Measurements from ENCODE around the gene LSM10.

LSM10 gene

DNA sequence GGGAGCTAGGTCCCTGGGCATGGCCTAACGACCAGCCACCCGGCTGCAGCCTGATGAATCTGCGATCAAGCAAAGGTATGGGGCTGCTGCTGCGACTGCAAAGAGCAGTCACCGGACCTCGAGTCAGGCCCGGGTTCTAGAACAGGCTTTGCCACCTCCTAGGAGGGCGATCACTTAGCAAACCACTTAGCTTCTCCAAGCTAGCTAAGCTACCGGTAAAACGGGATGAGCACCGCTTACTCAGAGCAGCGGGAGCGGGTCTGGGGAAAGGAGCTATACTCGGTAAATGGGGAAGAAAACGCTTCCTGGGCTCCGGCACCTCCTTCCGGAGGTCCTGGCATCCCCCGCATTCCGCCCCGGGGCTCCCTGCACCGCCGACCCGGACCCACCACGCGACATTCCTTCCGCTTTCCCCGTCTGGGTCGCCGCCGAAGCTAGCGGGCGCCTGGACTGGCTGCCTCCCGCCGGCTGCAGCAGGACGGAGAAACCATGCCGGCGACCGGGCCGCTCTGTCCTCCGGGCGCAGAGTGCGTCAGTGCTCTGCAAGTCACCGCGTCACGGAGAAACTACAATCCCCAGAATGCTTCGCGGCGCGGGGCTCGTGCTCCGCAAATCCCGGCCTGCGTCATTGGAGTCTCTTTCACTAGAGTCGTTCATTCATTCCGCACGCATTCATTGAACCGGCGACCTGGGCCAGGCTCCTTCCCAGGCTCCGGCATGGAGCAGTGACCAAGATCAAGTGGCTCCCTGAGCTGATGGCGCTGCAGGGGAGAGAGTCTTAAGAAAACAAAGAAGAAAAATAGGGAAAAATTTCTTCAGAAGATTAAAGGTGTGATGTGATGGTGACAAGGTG lies at the start of gene LSM10:
TSS of gene LSM10 (minus strand) at position 531 of the 853 bp plus-strand sequence. CDS start 3,779 bp downstream, outside the sequence.
- Histone ChIP-seq H3K27me3 (ENCODE audit: control insufficient read depth, insufficient read depth, low read length) (no peaks in the 10 kb centered on the region), H3K9me3 (ENCODE audit: control insufficient read depth, insufficient read depth, low read length) (no peaks in the 10 kb centered on the region), H3K4me1 (ENCODE audit: control insufficient read depth, insufficient read depth, low read length) (peaks cover 4% of the 10 kb centered on the region; the same call in 1 of the 2 replicates), H3K36me3 (ENCODE audit: control insufficient read depth, insufficient read depth, low read length) (peaks cover 17% of the 10 kb centered on the region), H3K4me3 (ENCODE audit: low read depth, low read length) (peak within 1 kb of the TSS; percentile 81), H3K27ac (ENCODE audit: low read depth, low read length) (peak within 1 kb of the TSS; percentile 86), H3K9ac (ENCODE audit: low read depth, low read length) (peak within 1 kb of the TSS; percentile 80)

DNA sequence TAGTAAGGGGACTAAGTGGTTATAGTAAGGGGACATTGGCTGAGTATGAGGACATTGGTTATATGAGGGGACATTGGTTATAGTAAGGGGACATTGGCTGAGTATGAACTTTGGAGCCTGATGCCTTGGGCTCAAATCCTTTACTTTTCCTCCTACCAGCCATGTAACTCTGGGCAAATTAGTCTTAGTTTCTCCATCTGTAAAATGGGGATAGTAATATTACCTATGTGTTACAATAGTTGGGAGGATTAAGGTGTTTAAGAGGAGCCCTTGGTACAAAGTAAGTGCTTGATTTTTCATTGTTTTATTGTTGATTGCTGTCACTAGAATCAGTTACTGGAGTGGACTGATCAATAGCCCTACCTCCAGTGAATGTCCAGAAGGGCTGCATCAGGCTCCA lies 49.7 kb upstream of the LSM10 start:
- Histone ChIP-seq H3K9me3 (ENCODE audit: control insufficient read depth, insufficient read depth, low read length) (no peaks in the 10 kb centered on the region), H3K36me3 (ENCODE audit: control insufficient read depth, insufficient read depth, low read length) (no peaks in the 10 kb centered on the region), H3K27ac (ENCODE audit: low read depth, low read length) (no peak overlapping the region), H3K9ac (ENCODE audit: low read depth, low read length) (no peak overlapping the region), H3K4me3 (ENCODE audit: low read depth, low read length) (no peak overlapping the region), H3K4me1 (ENCODE audit: control insufficient read depth, insufficient read depth, low read length) (peaks cover 6% of the 10 kb centered on the region), H3K27me3 (ENCODE audit: control insufficient read depth, insufficient read depth, low read length) (no peaks in the 10 kb centered on the region)

DNA sequence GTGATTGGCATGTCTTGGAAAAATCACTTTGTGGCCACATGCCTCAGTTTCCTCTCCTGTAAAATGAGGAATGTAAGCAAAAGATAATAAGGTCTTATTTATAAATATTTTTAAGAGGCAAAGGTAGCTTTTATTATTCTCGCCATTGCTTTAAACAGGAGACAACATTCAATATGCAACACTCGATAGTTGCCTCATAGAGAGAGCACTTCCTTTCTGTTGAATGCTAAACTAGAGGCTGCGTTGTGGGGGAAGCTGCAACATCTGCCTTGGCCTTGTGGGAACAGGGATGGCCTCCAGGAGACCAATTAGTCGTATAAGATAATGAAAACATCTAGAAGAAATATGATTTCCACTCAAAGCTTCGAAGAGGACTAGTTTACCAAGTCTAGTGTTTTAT lies 49.0 kb upstream of the LSM10 start:
- Histone ChIP-seq H3K4me1 (ENCODE audit: control insufficient read depth, insufficient read depth, low read length) (peaks cover 6% of the 10 kb centered on the region), H3K9ac (ENCODE audit: low read depth, low read length) (no peak overlapping the region), H3K27ac (ENCODE audit: low read depth, low read length) (no peak overlapping the region), H3K9me3 (ENCODE audit: control insufficient read depth, insufficient read depth, low read length) (no peaks in the 10 kb centered on the region), H3K27me3 (ENCODE audit: control insufficient read depth, insufficient read depth, low read length) (no peaks in the 10 kb centered on the region), H3K36me3 (ENCODE audit: control insufficient read depth, insufficient read depth, low read length) (no peaks in the 10 kb centered on the region), H3K4me3 (ENCODE audit: low read depth, low read length) (no peak overlapping the region)

DNA sequence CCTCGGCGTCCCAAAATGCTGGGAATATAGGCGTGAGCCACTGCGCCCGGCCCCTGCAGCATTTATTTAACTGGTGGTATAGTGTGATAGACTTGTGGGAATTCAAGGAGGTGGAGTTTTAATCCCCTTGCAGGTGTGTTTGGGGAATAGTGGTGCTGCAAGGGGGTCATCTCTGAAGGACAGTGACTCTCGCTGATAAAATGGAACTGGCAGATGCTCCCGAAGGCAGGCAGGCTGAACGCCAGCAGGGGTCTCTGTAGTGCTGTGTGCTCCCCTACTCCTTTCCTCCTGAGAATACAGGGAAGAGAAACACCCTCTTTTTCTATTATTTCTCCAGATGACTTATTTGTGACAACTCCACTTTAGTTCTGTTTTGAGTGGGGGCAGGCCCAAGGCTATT lies 48.6 kb upstream of the LSM10 start:
- Histone ChIP-seq H3K4me1 (ENCODE audit: control insufficient read depth, insufficient read depth, low read length) (peaks cover 6% of the 10 kb centered on the region), H3K4me3 (ENCODE audit: low read depth, low read length) (no peak overlapping the region), H3K27me3 (ENCODE audit: control insufficient read depth, insufficient read depth, low read length) (no peaks in the 10 kb centered on the region), H3K9me3 (ENCODE audit: control insufficient read depth, insufficient read depth, low read length) (no peaks in the 10 kb centered on the region), H3K36me3 (ENCODE audit: control insufficient read depth, insufficient read depth, low read length) (no peaks in the 10 kb centered on the region), H3K9ac (ENCODE audit: low read depth, low read length) (no peak overlapping the region), H3K27ac (ENCODE audit: low read depth, low read length) (no peak overlapping the region)

DNA sequence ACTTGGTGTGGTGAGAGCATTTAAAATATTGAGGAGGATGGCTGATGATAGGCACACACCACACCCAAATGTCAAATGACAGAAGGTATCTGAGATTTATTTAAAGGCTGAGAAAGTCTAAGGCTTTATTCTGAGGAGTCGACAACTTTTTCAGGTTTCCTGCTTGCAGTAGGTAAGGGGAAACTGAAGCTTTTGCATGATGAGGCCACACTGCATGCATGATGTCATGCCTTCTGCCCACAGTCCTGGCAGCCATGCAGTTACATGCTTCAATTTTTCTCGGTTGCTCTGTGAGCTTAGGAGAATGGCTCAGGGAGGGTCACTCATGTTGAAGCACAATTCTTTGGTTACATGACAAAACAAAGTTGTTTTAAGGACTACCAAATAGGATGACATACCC lies 45.6 kb upstream of the LSM10 start:
- Histone ChIP-seq H3K27ac (ENCODE audit: low read depth, low read length) (no peak overlapping the region), H3K4me1 (ENCODE audit: control insufficient read depth, insufficient read depth, low read length) (peaks cover 9% of the 10 kb centered on the region), H3K36me3 (ENCODE audit: control insufficient read depth, insufficient read depth, low read length) (no peaks in the 10 kb centered on the region), H3K9me3 (ENCODE audit: control insufficient read depth, insufficient read depth, low read length) (no peaks in the 10 kb centered on the region), H3K4me3 (ENCODE audit: low read depth, low read length) (no peak overlapping the region), H3K27me3 (ENCODE audit: control insufficient read depth, insufficient read depth, low read length) (no peaks in the 10 kb centered on the region), H3K9ac (ENCODE audit: low read depth, low read length) (no peak overlapping the region)

DNA sequence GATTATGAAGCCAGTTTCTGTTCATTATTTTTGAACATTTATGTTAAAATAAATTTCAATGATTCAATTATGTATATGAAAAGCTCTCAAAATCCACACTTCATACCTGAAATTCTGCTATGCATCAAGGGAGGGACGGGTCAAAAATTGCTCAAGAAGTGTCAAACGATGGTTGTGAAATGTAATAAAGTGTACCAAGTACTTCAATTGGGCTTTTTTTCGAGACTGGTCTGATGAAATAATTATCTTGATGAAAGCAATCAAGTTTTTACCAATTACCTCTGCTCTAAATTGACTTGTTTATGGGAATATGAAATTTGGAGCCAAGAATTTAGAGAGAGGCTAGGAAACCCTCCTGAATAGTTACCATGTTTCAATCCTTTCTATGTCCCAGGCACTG lies 44.6 kb upstream of the LSM10 start:
- H3K27me3 ChIP-seq (ENCODE audit: control insufficient read depth, insufficient read depth, low read length): no peaks in the 10 kb centered on the region
- no peak overlapping the region for H3K9ac ChIP-seq (ENCODE audit: low read depth, low read length)
- H3K4me1 ChIP-seq (ENCODE audit: control insufficient read depth, insufficient read depth, low read length): peaks cover 9% of the 10 kb centered on the region
- no peaks in the 10 kb centered on the region for H3K36me3 ChIP-seq (ENCODE audit: control insufficient read depth, insufficient read depth, low read length)
- H3K27ac ChIP-seq (ENCODE audit: low read depth, low read length): no peak overlapping the region
- H3K9me3 ChIP-seq (ENCODE audit: control insufficient read depth, insufficient read depth, low read length): no peaks in the 10 kb centered on the region
- no peak overlapping the region for H3K4me3 ChIP-seq (ENCODE audit: low read depth, low read length)

DNA sequence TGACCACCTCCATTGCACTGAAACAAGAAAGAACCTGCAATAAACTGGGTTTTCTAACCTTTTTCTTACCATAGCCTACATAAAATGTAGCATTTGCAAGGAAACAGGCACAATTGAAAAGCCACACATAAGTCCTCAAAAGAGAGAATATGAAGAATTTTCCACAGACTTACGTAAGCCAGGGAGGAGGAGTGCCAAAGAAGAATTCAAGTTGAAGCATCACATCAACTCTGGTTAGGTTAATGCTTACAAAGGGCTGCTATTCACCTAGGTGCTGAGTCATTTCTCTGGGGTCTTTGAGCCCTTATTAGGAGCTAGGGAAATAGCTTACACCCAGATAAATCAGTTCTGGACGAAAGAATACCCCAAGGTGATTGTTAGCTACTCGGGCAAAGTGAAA lies 42.9 kb upstream of the LSM10 start:
- Histone ChIP-seq H3K9me3 (ENCODE audit: control insufficient read depth, insufficient read depth, low read length) (no peaks in the 10 kb centered on the region), H3K27ac (ENCODE audit: low read depth, low read length) (no peak overlapping the region), H3K27me3 (ENCODE audit: control insufficient read depth, insufficient read depth, low read length) (no peaks in the 10 kb centered on the region), H3K4me1 (ENCODE audit: control insufficient read depth, insufficient read depth, low read length) (peaks cover 6% of the 10 kb centered on the region), H3K4me3 (ENCODE audit: low read depth, low read length) (no peak overlapping the region), H3K9ac (ENCODE audit: low read depth, low read length) (no peak overlapping the region), H3K36me3 (ENCODE audit: control insufficient read depth, insufficient read depth, low read length) (no peaks in the 10 kb centered on the region)

DNA sequence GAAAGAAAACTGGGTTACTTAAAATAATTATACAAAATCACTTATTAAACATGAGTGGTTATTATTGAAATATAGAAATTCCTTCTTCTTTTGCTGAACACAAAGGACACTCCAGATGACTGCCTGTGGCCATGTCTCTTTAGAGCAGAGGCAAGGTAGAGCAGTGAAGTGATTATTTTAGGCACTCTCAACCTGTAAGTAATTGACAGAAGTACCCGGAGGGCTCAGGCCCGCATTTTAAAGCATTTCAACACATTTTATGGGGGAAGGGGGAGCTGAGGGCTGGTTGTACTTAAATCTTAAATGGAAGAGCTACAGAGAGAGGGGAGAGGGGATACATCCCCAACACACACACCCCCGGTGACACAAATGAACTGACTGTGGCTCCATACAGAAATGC lies 42.3 kb upstream of the LSM10 start:
- Histone ChIP-seq H3K4me3 (ENCODE audit: low read depth, low read length) (no peak overlapping the region), H3K4me1 (ENCODE audit: control insufficient read depth, insufficient read depth, low read length) (peaks cover 6% of the 10 kb centered on the region), H3K27me3 (ENCODE audit: control insufficient read depth, insufficient read depth, low read length) (no peaks in the 10 kb centered on the region), H3K36me3 (ENCODE audit: control insufficient read depth, insufficient read depth, low read length) (no peaks in the 10 kb centered on the region), H3K9ac (ENCODE audit: low read depth, low read length) (no peak overlapping the region), H3K27ac (ENCODE audit: low read depth, low read length) (no peak overlapping the region), H3K9me3 (ENCODE audit: control insufficient read depth, insufficient read depth, low read length) (no peaks in the 10 kb centered on the region)

DNA sequence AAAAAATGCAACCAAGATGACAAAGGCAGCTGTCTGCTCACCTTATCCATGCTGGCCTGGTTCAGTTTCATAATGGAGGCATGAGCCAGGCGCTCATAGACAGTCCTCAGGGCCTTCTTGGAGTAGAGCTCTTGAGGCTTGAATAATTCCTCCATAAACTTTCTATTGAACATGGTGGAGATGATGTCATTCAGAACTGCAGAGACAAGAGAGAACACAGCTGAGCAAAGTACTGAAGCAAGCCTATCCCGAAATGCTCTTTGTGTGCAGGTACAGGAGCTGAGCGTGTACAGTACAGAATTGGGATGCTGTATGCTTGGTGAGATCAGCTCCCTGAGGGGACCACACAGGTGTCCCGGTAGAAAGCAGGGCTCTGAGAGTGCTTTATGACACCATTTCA lies 41.0 kb upstream of the LSM10 start:
- Histone ChIP-seq H3K9ac (ENCODE audit: low read depth, low read length) (no peak overlapping the region), H3K27ac (ENCODE audit: low read depth, low read length) (no peak overlapping the region), H3K27me3 (ENCODE audit: control insufficient read depth, insufficient read depth, low read length) (no peaks in the 10 kb centered on the region), H3K4me1 (ENCODE audit: control insufficient read depth, insufficient read depth, low read length) (peaks cover 3% of the 10 kb centered on the region; the same call in 1 of the 2 replicates), H3K4me3 (ENCODE audit: low read depth, low read length) (no peak overlapping the region), H3K9me3 (ENCODE audit: control insufficient read depth, insufficient read depth, low read length) (no peaks in the 10 kb centered on the region), H3K36me3 (ENCODE audit: control insufficient read depth, insufficient read depth, low read length) (no peaks in the 10 kb centered on the region)

DNA sequence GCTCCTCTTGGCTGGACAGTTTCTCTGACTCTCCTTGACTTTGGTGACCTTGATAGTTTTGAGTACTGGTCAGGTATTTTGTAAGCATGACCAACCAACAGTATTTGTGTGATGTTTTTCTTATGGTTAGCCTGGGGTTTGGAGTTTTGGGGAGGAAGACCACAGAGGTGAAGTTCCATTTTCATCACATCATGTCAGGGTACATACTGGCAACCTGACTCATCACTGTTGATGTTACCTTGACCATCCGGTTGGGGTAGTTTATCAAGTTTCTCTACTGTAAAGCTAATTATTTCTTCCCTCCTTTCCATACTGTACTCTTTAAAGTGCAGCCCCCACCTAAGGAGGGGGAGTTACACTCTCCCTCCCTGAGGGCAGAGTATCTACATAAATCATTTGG lies 39.1 kb upstream of the LSM10 start:
- Histone ChIP-seq H3K36me3 (ENCODE audit: control insufficient read depth, insufficient read depth, low read length) (no peaks in the 10 kb centered on the region), H3K4me1 (ENCODE audit: control insufficient read depth, insufficient read depth, low read length) (peaks cover 3% of the 10 kb centered on the region; the same call in 1 of the 2 replicates), H3K27me3 (ENCODE audit: control insufficient read depth, insufficient read depth, low read length) (no peaks in the 10 kb centered on the region), H3K4me3 (ENCODE audit: low read depth, low read length) (no peak overlapping the region), H3K9ac (ENCODE audit: low read depth, low read length) (no peak overlapping the region), H3K27ac (ENCODE audit: low read depth, low read length) (no peak overlapping the region), H3K9me3 (ENCODE audit: control insufficient read depth, insufficient read depth, low read length) (no peaks in the 10 kb centered on the region)

DNA sequence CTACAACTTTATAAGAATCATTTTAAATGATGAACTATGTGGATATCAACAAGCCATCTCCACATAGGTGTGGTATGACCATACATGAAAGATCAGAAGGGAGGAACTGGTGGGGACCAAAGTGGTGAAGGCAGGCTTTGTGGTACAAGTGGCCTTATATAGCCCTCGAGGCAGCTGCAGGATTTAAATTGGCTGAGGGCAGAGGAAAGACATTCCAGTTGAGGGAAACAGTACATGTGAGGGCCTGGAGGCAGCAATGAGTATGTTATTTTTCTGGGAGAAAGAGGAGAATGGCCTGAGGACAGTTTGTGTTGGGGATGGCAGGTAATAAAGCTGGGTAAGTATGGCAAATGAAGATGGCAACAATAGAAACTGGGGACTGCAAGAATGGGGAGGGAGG lies 35.4 kb upstream of the LSM10 start:
- no peak overlapping the region for H3K9ac ChIP-seq (ENCODE audit: low read depth, low read length)
- no peaks in the 10 kb centered on the region for H3K27me3 ChIP-seq (ENCODE audit: control insufficient read depth, insufficient read depth, low read length)
- no peaks in the 10 kb centered on the region for H3K9me3 ChIP-seq (ENCODE audit: control insufficient read depth, insufficient read depth, low read length)
- H3K4me3 ChIP-seq (ENCODE audit: low read depth, low read length): no peak overlapping the region
- H3K4me1 ChIP-seq (ENCODE audit: control insufficient read depth, insufficient read depth, low read length): no peaks in the 10 kb centered on the region
- no peak overlapping the region for H3K27ac ChIP-seq (ENCODE audit: low read depth, low read length)
- H3K36me3 ChIP-seq (ENCODE audit: control insufficient read depth, insufficient read depth, low read length): no peaks in the 10 kb centered on the region

Measured in HUES48 (cell line).